HG02981 (cell line): ENCODE data around the gene SCYL1.
A peak's percentile ranks its signal among the peaks of the same experiment; 100 is the strongest.
"Not testable (repeated sequence)": the region's sequence is repeated elsewhere in the genome, so short reads cannot be mapped to it uniquely, and the experiment has no call there.

Experiments used
- ATAC-seq: cut with Tn5 transposase; IDR thresholded peaks from one replicate; pipeline ENCODE4 v1.9.1; 2021; ENCODE audit warnings: mild to moderate bottlenecking, moderate library complexity; ENCODE audit not compliant: unreplicated experiment

SCYL1 gene

GRCh38 chr11:65504674-65505465, 20.0 kb upstream of the SCYL1 start:
- no peak for ATAC-seq

DNA sequence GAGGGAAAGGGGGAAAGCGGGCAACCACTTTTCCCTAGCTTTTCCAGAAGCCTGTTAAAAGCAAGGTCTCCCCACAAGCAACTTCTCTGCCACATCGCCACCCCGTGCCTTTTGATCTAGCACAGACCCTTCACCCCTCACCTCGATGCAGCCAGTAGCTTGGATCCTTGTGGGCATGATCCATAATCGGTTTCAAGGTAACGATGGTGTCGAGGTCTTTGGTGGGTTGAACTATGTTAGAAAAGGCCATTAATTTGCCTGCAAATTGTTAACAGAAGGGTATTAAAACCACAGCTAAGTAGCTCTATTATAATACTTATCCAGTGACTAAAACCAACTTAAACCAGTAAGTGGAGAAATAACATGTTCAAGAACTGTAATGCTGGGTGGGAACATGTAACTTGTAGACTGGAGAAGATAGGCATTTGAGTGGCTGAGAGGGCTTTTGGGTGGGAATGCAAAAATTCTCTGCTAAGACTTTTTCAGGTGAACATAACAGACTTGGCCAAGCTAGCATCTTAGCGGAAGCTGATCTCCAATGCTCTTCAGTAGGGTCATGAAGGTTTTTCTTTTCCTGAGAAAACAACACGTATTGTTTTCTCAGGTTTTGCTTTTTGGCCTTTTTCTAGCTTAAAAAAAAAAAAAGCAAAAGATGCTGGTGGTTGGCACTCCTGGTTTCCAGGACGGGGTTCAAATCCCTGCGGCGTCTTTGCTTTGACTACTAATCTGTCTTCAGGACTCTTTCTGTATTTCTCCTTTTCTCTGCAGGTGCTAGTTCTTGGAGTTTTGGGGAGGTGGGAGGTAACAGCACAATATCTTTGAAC, 19.2 kb upstream of the SCYL1 start:
- ATAC-seq = no peak

GRCh38 chr11:65506290-65506771, 18.6 kb upstream of the SCYL1 start:
- ATAC-seq = no peak

- ATAC-seq = peak; percentile 16
Observed at GRCh38 chr11:65506772-65507505, 17.9 kb upstream of the SCYL1 start.

DNA sequence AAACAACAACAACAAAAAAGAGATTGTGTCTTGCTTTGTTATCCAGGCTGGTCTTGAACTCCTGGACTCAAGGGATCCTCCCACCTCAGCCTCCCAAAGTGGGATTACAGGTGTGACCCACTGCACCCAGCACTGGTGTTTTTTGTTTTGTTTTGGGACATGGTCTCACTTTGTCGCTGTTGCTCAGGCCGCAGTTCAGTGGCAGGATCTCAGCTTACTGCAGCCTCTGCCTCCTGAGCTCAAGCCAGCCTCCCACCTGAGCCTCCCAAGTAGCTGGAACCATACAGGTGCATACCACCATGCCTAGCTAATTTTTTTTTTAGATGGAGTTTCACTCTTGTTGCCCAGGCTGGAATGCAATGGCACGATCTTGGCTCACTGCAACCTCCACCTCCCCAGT, 12.6 kb upstream of the SCYL1 start:
- ATAC-seq = not testable (repeated sequence)

- no peak for ATAC-seq
Observed at GRCh38 chr11:65516135-65516968, 8.5 kb upstream of the SCYL1 start.

DNA sequence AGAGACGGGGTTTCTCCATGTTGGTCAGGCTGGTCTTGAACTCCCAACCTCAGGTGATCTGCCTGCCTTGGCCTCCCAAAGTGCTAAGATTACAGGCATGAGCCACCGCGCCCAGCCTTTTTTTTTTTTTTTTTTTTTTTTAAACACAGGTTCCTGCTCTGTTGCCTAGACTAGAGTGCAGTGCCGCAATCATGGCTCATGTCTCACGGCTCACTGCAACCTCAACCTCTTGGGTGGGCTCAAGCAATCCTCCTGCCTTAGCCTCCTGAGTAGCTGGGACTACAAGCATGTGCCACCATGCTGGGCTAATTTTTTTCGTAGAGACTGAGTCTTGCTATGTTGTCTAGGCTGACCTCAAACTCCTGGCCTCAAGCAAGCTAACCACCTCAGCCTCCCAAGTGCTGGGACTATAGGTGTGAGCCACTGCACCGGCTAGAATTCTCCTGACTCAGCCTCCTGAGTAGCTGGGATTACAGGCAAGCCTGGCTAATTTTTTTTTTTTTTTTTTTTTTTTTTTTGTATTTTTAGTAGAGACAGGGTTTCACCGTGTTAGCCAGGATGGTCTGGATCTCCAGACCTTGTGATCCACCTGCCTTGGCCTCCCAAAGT, 5.8 kb upstream of the SCYL1 start:
- ATAC-seq = not testable (repeated sequence)

DNA sequence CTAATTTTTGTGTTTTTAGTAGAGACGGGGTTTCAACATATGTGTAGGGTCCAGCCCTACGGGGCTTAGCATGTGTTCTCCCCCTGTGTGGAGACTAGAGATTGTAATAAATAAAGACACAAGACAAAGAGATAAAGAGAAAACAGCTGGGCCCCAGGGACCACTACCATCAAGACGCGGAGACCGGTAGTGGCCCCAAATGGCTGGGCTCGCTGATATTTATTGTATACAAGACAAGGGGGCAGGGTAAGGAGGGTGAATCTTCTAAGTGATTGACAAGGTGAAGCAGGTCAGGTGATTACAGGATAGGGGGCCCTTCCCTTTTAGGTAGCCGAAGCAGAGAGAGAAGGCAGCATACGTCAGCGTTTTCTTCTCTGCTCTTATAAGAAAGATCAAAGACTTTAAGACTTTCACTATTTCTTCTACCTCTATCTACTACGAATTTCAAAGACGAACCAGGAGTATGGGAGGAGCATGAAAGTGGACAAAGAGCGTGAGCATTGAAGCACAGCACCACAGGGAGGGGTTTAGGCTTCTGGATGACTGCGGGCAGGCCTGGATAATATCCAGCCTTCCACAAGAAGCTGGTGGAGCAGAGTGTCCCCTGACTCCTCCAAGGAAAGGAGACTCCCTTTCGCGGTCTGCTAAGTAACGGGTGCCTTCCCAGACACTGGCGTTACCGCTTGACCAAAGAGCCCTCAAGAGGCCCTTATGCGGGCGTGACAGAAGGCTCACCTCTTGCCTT, 2.9 kb upstream of the SCYL1 start:
- not testable (repeated sequence) for ATAC-seq

DNA sequence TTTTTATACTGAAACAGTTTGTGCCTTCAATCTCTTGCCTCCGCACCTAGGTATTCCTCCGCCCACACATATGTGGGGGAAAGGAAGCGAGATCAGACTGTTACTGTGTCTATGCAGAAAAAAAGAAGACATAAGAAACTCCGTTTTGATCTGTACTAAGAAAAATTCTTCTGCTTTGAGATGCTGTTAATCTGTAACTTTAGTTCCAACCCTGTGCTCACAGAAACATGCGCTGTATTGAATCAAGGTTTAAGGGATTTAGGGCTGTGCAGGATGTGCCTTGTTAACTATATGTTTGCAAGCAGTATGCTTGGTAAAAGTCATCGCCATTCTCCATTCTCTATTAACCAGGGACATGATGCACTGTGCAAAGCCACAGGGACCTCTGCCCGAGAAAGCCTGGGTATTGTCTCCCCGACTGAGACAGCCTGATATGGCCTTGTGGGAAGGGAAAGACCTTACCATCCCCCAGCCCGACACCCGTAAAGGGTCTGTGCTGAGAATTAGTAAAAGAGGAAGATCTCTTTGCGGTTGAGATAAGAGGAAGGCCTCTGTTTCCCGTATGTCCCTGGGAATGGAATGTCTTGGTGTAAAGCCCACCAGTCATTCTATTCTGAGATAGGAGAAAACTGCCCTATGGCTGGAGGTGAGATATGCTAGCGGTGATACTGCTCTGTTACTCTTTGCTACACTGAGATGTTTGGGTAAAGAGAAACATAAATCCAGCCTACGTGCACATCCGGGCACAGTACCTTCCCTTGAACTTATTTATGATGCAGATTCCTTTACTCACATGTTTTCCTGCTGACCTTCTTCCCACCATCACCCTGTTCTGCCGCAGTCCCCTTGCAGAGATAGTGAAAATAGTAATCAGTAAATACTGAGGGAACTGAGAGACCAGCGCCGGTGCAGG, 1.9 kb upstream of the SCYL1 start:
- not testable (repeated sequence) for ATAC-seq

DNA sequence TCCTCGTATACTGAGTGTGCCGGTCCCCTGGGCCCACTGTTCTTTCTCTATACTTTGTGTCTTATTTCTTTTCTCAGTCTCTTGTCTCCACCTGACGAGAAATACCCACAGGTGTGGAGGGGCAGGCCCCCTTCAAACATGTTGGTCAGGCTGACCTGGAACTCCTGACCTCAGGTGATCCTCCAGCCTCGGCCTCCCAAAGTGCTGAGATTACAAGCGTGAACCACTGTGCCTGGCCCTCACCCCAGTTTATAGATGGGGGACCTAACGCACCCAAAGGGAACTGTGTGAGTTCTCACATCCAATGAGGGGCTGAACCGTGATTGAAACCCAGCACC, 1.3 kb upstream of the SCYL1 start:
- not testable (repeated sequence) for ATAC-seq

DNA sequence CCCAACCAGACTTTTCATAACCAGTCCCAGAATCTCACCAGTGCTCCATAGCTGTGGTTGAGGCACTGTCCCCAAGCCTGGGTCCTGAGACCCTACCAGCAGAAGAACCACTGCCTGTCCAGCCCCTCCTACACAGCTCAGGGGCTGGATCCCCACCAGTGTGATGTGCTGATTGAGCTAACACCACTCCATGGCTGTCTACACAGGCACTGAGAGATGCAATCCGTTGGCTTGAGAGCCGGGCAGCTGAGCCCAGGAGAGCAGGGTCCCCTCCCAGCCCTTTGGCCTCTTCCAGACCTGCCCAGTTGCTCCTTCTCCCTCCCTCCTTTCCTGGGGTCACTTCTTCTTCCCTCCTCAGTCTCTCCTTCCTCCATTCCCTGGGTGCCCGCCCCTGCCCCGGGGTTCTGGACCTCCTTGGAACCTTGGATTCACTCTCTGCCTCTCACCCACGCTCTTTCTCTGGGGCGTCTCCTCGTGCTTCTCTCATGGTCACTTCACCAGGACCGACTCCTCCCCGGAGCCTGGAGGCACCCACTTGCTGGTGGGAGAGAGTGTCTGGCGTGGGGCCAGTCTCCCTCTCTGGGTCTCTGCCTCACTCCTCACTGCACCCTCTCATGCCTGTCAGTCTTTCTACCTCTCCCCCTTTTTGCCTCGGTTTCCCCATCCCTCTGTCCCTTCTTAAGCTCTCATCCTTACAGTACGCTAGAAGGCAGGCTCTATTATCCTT, 706 bp upstream of the SCYL1 start:
- no peak for ATAC-seq

DNA sequence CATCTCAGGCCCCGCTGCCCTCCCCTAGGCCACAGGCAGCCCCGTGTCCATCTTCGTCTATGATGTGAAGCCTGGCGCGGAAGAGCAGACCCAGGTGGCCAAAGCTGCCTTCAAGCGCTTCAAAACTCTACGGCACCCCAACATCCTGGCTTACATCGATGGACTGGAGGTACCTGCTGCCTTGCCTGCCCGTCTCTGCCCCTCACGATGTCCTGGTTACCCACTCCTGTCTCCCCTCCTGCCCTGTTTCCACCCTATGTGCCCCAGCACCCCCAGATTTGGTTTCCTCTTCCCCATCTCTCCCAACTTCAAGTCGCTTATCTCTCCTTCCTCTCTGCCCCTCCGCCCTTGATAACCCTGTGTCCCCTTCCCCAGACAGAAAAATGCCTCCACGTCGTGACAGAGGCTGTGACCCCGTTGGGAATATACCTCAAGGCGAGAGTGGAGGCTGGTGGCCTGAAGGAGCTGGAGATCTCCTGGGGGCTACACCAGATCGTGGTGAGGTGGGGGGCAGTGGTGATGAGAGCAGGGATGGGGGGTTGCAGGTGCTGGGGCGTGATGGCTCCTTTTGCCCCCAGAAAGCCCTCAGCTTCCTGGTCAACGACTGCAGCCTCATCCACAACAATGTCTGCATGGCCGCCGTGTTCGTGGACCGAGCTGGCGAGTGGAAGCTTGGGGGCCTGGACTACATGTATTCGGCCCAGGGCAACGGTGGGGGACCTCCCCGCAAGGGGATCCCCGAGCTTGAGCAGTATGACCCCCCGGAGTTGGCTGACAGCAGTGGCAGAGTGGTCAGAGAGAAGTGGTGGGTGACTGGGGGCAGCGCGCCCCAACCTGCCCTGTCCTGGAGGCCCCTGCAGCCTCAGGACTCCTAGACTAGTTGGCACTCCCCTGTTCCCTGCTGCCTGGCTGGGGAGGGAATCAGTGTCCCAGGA, 930 bp downstream of the SCYL1 start:
- no peak for ATAC-seq

GRCh38 chr11:65526744-65527143, 1.9 kb downstream of the SCYL1 start:
- ATAC-seq = no peak

- ATAC-seq = no peak
Observed at GRCh38 chr11:65528819-65529350, 4.0 kb downstream of the SCYL1 start.

- no peak for ATAC-seq
Observed at GRCh38 chr11:65529475-65530156, 4.7 kb downstream of the SCYL1 start.

GRCh38 chr11:65530157-65530496, 5.2 kb downstream of the SCYL1 start:
- no peak for ATAC-seq
